ENCODE data around the gene MIAT.
A peak's percentile ranks its signal among the peaks of the same experiment; 100 is the strongest.

DNA sequence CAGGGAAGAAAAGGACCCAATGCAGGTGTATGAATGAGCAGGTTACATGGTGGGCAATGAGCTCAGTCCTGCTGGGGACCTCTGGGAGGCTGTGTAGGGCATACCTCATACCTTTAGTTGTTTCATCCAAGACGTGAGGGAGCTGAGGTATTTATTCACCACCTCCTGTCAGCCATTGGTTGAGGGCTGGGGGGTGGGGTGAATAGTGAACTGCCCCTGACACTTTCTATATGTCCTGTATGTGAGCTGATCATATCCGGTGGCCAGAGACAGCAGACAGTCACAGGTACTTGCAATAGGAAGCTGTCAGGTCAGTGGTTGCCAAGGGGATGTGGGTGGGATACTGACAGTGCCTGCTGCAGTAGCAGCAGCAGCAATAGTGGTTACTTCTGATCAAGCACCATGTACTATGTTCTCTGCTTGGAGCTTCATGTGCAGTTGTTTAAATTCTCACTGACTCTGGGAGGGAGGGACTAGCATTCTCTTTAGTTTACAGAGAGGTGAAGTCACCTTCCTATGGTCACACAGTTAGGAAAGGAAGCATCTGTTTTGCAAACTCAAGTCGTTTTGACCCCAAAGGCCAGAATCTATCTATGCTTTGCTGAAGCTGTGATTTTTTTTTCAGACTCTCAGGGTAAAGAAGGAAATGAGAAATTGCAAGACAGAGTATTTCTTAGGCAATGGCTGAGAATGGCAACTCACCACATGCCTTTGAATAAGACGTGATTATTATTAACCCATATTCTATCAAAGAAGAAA, 54.0 kb downstream of the MIAT start:
- TF ChIP-seq POLR2AphosphoS5 (IDR thresholded peaks at IDR 0.05; ENCODE audit: low read depth, low read length), result peak; percentile 87
- TF ChIP-seq POLR2A (IDR thresholded peaks at IDR 0.05; ENCODE audit: low read depth, low read length), result peak; percentile 87

Data from GM12891 (cell line).